ENCODE measurements around the gene ATP5F1B.
"Not testable (repeated sequence)": the region's sequence is repeated elsewhere in the genome, so short reads cannot be mapped to it uniquely, and the experiment has no call there.

ATP5F1B gene

DNA sequence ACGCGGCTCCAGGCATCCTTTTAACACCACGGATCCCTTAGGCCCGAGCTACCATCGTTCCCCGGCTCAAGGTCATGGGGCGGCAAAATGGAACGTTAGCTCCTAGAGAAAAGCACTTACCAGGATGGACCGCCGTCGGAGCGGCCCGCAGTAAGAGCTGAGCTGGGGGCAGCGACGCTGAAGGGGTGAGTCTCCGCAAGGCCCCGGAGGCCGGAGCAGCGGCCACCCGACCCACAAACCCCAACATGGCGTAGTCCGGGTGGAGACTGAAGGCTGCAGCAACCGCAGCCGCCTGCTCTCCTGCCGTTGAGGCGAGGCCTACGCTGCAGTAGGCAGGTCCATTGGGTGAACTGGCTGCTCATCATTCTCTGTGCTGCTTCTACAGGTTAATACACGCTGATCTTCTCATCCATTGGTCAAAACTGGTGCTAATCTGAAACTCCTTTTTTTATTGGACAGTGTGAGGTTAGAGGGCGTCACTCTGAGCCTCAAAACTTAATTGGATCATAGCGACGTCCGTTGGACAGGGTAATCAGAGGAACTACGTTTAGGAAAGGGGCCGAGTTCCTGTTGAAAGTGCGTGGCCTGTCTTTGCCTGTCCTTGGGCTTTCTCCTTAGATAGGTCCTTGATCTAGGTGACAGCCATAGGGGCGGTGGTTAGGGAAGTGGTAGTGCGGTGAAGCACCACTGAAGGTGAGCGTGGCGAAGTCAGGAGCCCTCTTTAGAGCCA lies at the start of gene ATP5F1B:
Gene ATP5F1B (minus strand): TSS at position 268 of the 730 bp plus-strand sequence. CDS start 21 bp downstream, at position 247.
- peak; percentile 62 to 76 for DNase-seq (ENCODE audit: low read depth in 2 of 2, low spot score in 1 of 2)

GRCh38 chr12:56694161-56694560 lies 48.4 kb upstream of the ATP5F1B start:
- no peak for DNase-seq (ENCODE audit: low read depth in 2 of 2, low spot score in 1 of 2)

GRCh38 chr12:56688846-56689109 lies 43.0 kb upstream of the ATP5F1B start:
- no peak for DNase-seq (ENCODE audit: low read depth in 2 of 2, low spot score in 1 of 2)

GRCh38 chr12:56688129-56688845 lies 42.5 kb upstream of the ATP5F1B start, which contains the start of gene PTGES3:
PTGES3 (minus strand) TSS chr12:56688284; CDS start chr12:56687999, 285 bp downstream.
- peak; percentile 95 for DNase-seq (ENCODE audit: low read depth in 2 of 2, low spot score in 1 of 2)

- peak; percentile 9 to 31 for DNase-seq (ENCODE audit: low read depth in 2 of 2, low spot score in 1 of 2)
These were observed 41.7 kb upstream of the ATP5F1B start for GRCh38 chr12:56687223-56688128.

GRCh38 chr12:56684745-56685359 lies 39.1 kb upstream of the ATP5F1B start:
- no peak for DNase-seq (ENCODE audit: low read depth in 2 of 2, low spot score in 1 of 2)

- no peak for DNase-seq (ENCODE audit: low read depth in 2 of 2, low spot score in 1 of 2)
These were observed 36.5 kb upstream of the ATP5F1B start for GRCh38 chr12:56682323-56682722.

DNA sequence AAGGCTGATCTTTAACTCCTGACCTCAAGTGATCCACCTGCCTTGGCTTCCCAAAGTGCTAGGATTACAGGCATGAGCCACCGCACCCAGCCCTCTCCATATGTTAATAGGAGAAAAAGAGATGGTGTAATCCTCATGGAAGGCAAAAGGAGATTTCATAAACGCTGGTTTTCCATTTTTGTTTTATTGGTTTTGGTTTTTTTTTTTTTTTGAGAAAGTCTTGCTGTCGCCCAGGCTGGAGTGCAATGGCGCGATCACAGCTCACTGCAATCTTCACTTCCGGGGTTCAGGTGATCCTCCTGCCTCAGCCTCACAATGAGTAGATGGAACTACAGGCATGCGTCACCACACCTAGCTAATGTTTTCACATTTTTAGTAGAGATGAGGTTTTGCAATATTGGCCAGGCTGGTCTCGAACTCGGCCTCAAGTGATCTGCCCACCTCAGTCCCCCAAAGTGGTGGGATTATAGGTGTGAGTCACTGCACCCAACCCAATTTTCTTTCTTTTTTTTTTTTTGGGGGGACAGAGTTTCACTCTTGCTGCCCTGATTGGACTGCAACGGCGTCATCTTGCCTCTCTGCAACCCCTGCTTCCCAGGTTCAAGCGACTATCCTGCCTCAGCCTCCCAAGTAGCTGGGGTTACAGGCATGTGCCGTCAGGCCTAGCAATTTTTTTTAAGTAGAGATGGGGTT lies 34.2 kb upstream of the ATP5F1B start:
- DNase-seq (ENCODE audit: low read depth in 2 of 2, low spot score in 1 of 2) = no peak

GRCh38 chr12:56678852-56679251 lies 33.1 kb upstream of the ATP5F1B start:
- no peak for DNase-seq (ENCODE audit: low read depth in 2 of 2, low spot score in 1 of 2)

DNA sequence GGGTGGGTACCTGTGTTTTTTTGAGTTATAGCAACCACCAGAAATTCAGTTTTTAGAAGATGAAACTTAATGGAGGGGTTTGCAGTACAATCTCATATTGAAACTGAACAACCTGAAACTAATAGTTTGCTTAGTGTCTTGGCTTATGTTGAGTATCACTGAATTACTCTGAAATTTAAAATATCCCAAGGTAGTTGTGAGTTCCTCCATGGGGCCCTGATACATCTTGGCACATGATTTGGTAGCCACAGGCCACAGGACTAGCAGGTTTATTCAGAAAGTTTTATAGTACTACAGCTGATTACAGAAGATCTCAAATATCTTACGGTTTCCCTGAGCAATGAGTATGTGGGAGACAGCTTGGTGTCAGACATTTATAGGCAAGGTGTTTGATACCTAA lies 31.9 kb upstream of the ATP5F1B start:
- no peak for DNase-seq (ENCODE audit: low read depth in 2 of 2, low spot score in 1 of 2)

DNA sequence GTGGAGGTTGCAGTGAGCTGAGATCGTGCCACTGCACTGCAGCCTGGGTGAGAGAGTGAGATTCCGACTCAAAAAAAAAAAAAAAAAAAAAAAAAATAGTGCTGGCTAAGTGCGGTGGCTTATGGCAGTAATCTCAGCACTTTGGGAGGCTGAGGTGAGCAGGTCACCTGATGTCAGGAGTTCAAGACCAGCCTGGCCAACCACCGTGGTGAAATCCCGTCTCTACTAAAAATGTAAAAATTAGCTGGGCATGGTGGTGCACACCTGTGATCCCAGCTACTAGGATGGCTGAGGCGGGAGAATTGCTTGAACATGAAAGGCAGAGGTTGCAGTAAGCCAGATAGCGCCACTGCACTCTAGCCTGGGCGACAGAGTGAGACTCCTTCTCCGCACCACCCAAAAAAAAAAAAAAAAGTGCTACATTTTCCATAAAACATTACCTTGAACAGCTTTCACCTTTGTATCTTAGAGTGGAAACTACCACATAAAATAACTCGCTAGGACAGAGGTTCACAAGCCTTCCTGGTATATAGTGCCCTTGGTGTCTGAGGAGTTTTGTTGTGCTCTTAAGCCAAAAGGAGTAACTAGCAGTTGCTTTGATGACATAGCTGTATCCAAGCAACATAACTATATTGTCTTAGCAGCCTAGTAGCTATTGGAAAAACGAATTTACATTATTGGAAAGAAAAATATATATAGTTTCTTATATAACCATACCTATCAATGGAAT lies 31.2 kb upstream of the ATP5F1B start:
- no peak for DNase-seq (ENCODE audit: low read depth in 2 of 2, low spot score in 1 of 2)

DNA sequence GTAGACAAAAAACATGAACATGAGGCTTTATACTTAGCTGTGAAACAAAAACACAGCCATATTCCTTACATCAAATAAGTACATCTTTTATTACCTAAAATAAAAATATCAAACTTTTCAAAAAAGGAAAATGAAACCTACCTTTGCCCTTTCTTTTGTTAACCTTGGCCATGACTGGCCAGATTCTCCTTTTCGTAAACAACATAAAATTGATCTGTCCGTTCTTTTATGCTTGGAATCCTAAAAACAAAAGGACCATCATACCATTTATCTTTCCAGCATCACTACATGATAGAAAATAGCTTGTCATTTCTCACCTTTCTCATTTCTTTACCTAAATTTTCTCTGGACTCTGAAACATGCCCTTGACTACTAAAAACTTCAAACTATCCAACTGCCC lies 25.8 kb upstream of the ATP5F1B start:
- no peak for DNase-seq (ENCODE audit: low read depth in 2 of 2, low spot score in 1 of 2)

GRCh38 chr12:56670836-56671235 lies 25.1 kb upstream of the ATP5F1B start:
- no peak for DNase-seq (ENCODE audit: low read depth in 2 of 2, low spot score in 1 of 2)

DNA sequence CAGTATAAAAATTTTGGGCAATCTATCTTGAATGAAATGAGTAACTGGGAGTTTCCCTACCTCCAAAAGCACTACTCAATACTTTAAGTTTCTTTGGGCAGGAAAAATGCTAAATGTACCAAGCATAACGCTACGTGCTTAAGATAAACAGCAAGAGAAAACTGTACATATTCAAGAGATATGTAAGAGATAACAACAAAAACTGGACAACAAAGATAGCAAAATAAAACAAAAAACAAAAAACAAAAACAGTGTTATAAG lies 22.3 kb upstream of the ATP5F1B start:
- DNase-seq (ENCODE audit: low read depth in 2 of 2, low spot score in 1 of 2) = no peak

- no peak for DNase-seq (ENCODE audit: low read depth in 2 of 2, low spot score in 1 of 2)
These were observed 16.3 kb upstream of the ATP5F1B start for GRCh38 chr12:56661979-56662638.

- no peak for DNase-seq (ENCODE audit: low read depth in 2 of 2, low spot score in 1 of 2)
These were observed 15.8 kb upstream of the ATP5F1B start for GRCh38 chr12:56661560-56661959.

- DNase-seq (ENCODE audit: low read depth in 2 of 2, low spot score in 1 of 2) = no peak
These were observed 13.1 kb upstream of the ATP5F1B start for GRCh38 chr12:56658921-56659320.

- no peak for DNase-seq (ENCODE audit: low read depth in 2 of 2, low spot score in 1 of 2)
These were observed 11.9 kb upstream of the ATP5F1B start for GRCh38 chr12:56657416-56658379.

GRCh38 chr12:56653781-56654180 lies 8.0 kb upstream of the ATP5F1B start:
- not testable (repeated sequence) for DNase-seq (ENCODE audit: low read depth in 2 of 2, low spot score in 1 of 2)
